NT2/D1 (cell line): ENCODE data around the gene CCDC87.
A peak's percentile ranks its signal among the peaks of the same experiment; 100 is the strongest.

Experiments used
- DNase-seq: peaks from one replicate; pipeline ENCODE4 v3.0.0-alpha.2; 2011; ENCODE audit warnings: low read depth, low spot score
- H3K27me3 ChIP-seq: 2 replicates; pipeline ENCODE4 v1.6.0; 2011; ENCODE audit warnings: mild to moderate bottlenecking; ENCODE audit not compliant: insufficient read length, insufficient read depth
- H3K36me3 ChIP-seq: 2 replicates; pipeline ENCODE4 v1.6.1; 2011; ENCODE audit warnings: mild to moderate bottlenecking, low read length, mixed read lengths; ENCODE audit not compliant: insufficient read depth, insufficient read length
- H3K4me1 ChIP-seq: 2 replicates; pipeline ENCODE4 v1.5.1; 2011; ENCODE audit not compliant: insufficient read depth, insufficient read length
- H3K4me3 ChIP-seq: 2 replicates; pipeline ENCODE4 v1.5.1; 2011; ENCODE audit warnings: low read depth; ENCODE audit not compliant: insufficient read length
- H3K9ac ChIP-seq: 2 replicates; pipeline ENCODE4 v1.6.0; 2011; ENCODE audit warnings: low read depth; ENCODE audit not compliant: insufficient read length
- H3K9me3 ChIP-seq: 2 replicates; pipeline ENCODE4 v1.5.1; 2011; ENCODE audit warnings: mild to moderate bottlenecking, low read length; ENCODE audit not compliant: insufficient read depth
- SUZ12 ChIP-seq: IDR thresholded peaks from 2 replicates; pipeline ENCODE4 v1.6.1; 2011; ENCODE audit not compliant: insufficient read length, insufficient read depth; ENCODE audit errors: extremely low read depth
- YY1 ChIP-seq: IDR thresholded peaks from 2 replicates; pipeline ENCODE4 v1.6.1; 2011; ENCODE audit not compliant: insufficient read length, insufficient read depth
- ZNF274 ChIP-seq: IDR thresholded peaks from 2 replicates; pipeline ENCODE4 v1.6.1; 2011; ENCODE audit warnings: mild to moderate bottlenecking, low read depth, low read length

Gene CCDC87

DNA sequence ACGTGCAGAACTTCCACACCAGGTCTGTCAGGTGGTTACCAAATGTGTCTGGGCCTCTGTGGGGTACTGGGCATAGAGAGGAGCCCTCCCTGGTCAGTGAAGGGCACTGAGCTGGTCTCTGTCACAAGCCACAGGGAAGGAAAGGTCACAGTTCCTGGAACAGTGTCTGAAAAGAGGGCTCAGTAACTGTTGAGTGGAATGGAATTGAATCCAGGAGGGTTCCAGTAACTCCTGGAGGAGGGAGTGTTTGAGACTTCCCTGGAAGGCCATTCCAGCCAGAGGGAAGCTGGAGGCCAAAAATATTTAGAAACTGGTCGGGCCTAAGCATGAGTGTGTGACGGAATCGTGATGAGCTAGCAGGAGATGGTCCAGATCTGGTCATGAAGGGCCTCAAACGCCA lies 38.3 kb downstream of the CCDC87 start:
- Histone ChIP-seq H3K9me3 (no peaks in the 10 kb centered on the region), H3K4me1 (peaks cover 9% of the 10 kb centered on the region), H3K27me3 (no peaks in the 10 kb centered on the region), H3K4me3 (no peak overlapping the region), H3K9ac (no peak overlapping the region), H3K36me3 (no peaks in the 10 kb centered on the region)
- no peak for TF ChIP-seq YY1
- TF ChIP-seq SUZ12 = no peak
- TF ChIP-seq ZNF274 = no peak
- DNase-seq = no peak

DNA sequence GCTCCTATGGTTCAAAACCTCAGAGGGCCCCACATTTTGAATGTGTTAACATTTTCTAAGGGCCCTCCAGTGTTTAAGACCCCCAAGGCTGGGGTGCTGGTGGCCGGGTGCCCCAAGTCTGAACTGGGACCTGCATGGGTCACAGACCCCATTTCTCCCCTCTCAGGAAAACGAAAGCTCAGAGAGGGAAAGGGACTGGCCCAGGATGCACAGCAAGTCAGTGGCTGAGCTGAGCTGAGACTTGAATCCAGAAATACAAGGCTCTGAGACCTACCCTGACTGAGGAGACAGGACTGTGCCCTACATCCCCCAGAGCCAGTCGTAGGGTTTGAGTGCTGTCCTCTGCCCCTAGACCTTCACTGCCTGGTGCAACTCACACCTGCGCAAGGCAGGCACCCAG lies 42.0 kb downstream of the CCDC87 start:
- H3K9me3 ChIP-seq = no peaks in the 10 kb centered on the region
- no peak overlapping the region for H3K9ac ChIP-seq
- peaks cover 7% of the 10 kb centered on the region for H3K4me1 ChIP-seq
- TF ChIP-seq YY1 = no peak
- H3K4me3 ChIP-seq = no peak overlapping the region
- no peaks in the 10 kb centered on the region for H3K36me3 ChIP-seq
- H3K27me3 ChIP-seq = no peaks in the 10 kb centered on the region
- no peak for DNase-seq

DNA sequence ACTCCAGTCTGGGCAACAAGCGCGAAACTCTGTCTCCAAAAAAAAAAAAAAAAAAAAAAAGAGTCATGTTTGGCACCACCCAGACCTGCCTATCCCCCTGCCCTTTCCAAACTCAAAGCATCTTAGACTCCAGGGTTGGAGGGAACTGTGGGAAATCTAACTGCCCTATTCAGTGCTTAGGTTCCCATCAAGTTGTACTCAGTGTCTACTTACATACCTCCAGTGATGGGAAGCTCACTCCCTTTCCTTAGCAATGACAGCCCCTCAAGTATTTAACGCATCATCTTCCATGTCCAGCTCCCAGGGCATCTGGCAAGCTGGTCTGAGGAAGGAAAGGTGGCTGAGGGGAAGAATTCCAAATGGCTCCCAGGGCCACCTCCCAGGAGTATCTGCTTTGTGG lies 43.2 kb downstream of the CCDC87 start:
- Histone ChIP-seq H3K36me3 (no peaks in the 10 kb centered on the region), H3K9me3 (no peaks in the 10 kb centered on the region), H3K9ac (no peak overlapping the region), H3K4me3 (no peak overlapping the region), H3K27me3 (no peaks in the 10 kb centered on the region), H3K4me1 (peaks cover 7% of the 10 kb centered on the region)
- DNase-seq = no peak
- TF ChIP-seq ZNF274 (no peak), YY1 (no peak), SUZ12 (no peak)

DNA sequence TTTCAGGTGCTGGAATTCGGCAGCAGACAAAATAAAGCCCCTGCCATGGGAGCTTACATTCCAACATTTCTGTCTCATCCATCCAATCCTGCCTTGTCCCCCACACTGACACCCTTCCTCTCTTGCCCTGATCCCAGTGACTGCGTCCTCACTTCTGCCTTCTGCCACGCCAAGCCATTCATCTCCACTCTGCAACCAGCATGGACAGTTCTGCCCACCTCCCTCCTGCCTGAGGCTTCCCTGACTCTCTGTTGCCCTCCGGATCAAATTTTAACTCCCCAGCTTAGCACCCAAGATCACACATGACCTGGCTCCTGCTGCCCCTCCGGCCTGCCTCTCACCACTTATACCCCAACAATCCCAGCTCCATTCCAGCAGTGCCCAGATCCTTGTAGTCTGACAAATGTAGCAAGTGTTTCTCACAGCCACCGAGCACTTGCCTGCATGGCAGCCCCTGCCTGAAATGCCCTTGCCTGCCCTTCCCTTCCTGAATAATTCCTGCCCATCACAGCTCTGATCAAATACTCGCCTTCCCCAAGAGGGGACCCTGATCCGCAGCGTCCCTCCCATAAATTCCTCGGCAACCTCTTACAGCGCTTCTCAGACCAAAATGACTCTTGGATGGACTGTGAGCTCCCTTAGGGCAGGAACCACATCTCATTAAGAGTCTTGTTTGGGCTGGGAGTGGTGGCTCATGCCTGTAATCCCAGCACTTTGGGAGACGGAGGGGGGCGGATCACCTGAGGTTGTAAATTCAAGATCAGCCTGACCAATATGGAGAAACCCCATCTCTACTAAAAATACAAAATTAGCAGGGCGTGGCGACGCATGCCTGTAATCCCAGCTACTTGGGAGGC lies 43.9 kb downstream of the CCDC87 start:
- Histone ChIP-seq H3K9me3 (no peaks in the 10 kb centered on the region), H3K4me1 (peaks cover 7% of the 10 kb centered on the region), H3K4me3 (no peak overlapping the region), H3K27me3 (no peaks in the 10 kb centered on the region), H3K9ac (no peak overlapping the region), H3K36me3 (no peaks in the 10 kb centered on the region)
- no peak for TF ChIP-seq SUZ12
- TF ChIP-seq ZNF274 = no peak
- TF ChIP-seq YY1 = no peak
- DNase-seq = no peak

DNA sequence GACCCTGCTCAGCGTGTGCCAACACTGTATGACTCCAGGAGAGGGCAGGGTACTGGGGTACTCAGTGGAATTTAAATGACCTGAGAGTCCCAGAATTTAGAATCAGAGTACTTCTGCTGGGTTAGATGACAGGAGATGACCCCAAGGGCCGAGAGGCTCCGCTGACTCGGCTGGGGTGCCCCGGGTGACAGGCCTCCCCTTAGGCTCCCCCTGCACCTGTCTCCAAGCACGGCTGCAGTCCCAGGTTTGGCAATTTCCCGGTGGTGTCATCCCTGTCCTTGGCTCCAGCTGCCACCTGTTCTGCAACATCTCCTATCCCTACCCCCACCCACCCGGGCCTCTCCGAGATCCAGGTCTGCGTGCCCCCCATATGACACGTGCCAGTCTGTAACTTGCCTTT lies 44.8 kb downstream of the CCDC87 start:
- no peak overlapping the region for H3K4me3 ChIP-seq
- H3K9ac ChIP-seq = no peak overlapping the region
- TF ChIP-seq SUZ12 (no peak), YY1 (no peak), ZNF274 (no peak)
- peaks cover under 1% of the 10 kb centered on the region for H3K36me3 ChIP-seq
- no peaks in the 10 kb centered on the region for H3K27me3 ChIP-seq
- peaks cover 11% of the 10 kb centered on the region for H3K4me1 ChIP-seq
- no peak for DNase-seq
- H3K9me3 ChIP-seq = no peaks in the 10 kb centered on the region

DNA sequence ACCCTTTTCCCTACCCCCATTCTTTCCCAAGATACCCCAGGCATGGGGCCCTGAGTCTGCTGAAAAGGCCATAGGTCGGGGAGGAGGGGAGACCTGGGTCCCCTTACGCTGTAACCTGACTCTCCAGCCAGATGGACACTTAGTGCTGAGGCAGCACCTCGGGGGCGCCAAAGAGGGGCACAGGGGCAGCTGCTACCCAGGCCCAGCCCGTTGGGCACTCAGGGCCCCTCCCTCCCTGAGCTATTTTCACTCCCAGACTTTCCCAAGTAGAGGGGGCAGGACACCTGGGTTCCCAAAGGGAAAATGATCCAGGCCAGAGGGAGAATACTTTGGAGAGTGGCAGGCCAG lies 45.2 kb downstream of the CCDC87 start:
- TF ChIP-seq SUZ12 = no peak
- no peak for TF ChIP-seq YY1
- no peak for TF ChIP-seq ZNF274
- no peak overlapping the region for H3K4me3 ChIP-seq

DNA sequence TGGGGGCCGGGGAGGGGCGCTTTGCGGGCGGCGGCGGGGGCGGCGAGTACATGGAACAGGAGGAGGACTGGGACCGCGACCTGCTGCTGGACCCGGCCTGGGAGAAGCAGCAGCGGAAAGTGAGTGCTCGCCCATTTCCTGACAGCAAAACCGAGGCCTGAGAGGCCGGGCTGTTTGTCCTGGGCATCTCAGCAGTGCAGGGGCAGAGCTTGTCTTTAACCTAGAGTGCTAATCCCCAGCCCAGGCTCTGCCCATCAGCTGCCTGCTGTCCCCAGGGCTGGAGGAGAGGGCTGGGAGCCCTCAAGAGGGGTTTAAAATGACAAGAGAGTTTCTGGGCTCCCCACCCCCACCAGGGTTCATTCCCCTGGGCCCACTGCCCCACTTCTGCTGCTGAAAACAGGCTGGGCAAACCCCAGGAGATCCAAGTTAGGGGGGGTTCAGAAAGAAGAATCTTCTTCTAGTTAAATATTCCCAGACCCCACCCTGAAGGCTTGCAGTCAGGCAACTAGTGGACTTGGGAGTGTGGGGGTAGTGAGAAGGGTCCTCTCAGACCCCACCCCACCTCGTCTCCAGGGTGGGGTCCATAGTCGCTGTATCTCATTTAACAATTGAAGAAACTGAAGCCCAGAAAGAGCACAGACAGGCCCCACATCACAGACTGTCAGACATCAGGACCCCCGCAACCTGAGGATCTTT lies 45.7 kb downstream of the CCDC87 start:
- DNase-seq = no peak
- peaks cover 10% of the 10 kb centered on the region for H3K36me3 ChIP-seq
- no peak for TF ChIP-seq ZNF274
- TF ChIP-seq YY1 = no peak
- TF ChIP-seq SUZ12 = no peak
- peaks cover 17% of the 10 kb centered on the region for H3K4me1 ChIP-seq
- no peak overlapping the region for H3K4me3 ChIP-seq
- H3K9me3 ChIP-seq = no peaks in the 10 kb centered on the region
- no peaks in the 10 kb centered on the region for H3K27me3 ChIP-seq
- peak overlapping the region; percentile 1 for H3K9ac ChIP-seq

More for the DNA sequence above, 45.2 kb downstream of the CCDC87 start:
- peaks cover 13% of the 10 kb centered on the region for H3K4me1 ChIP-seq
- H3K9ac ChIP-seq = no peak overlapping the region
- peaks cover 5% of the 10 kb centered on the region for H3K36me3 ChIP-seq
- H3K27me3 ChIP-seq = no peaks in the 10 kb centered on the region
- H3K9me3 ChIP-seq = no peaks in the 10 kb centered on the region
- no peak for DNase-seq
